Measurements from ENCODE around the gene TAF11L13.
A peak's percentile ranks its signal among the peaks of the same experiment; 100 is the strongest.
"Not testable (repeated sequence)": the region's sequence is repeated elsewhere in the genome, so short reads cannot be mapped to it uniquely, and the experiment has no call there.

The TAF11L13 gene

GRCh38 chr5:17631788-17632187 lies at the start of gene TAF11L13:
TSS of gene TAF11L13 (plus strand) at chr5:17632088.
- DNase-seq: not testable (repeated sequence)

DNA sequence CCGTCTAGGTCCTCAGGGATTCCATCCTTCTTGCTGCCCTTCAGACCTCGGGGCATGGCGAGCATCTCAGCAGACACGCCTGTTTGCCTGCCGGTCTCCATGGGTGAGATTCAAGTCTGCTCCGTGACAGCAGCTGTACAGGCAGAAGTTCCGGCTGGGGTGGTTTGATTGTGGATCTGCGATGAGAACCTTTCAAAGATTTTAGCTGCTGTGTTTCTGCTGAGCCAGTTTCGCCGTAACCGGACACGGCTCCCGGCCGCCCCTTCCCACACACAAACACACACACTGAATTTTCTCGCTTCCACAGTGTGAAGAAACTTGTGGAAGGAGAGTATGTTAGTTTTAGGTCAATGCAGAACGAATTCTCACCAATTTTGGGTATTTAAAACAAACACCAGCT lies 46.2 kb upstream of the TAF11L13 start, which contains the start of gene TAF11L7:
TAF11L7 (minus strand) TSS at position 101 of the 400 bp plus-strand sequence.
- DNase-seq: not testable (repeated sequence)

- not testable (repeated sequence) for DNase-seq
These were observed 41.0 kb upstream of the TAF11L13 start, which contains the start of gene TAF11L8 for GRCh38 chr5:17590860-17591259. TSS of gene TAF11L8 (minus strand) at chr5:17590960.

- DNase-seq: not testable (repeated sequence)
These were observed 37.6 kb upstream of the TAF11L13 start, which contains the start of gene TAF11L9 for GRCh38 chr5:17594255-17594654. TSS of gene TAF11L9 (minus strand) at chr5:17594394.

DNA sequence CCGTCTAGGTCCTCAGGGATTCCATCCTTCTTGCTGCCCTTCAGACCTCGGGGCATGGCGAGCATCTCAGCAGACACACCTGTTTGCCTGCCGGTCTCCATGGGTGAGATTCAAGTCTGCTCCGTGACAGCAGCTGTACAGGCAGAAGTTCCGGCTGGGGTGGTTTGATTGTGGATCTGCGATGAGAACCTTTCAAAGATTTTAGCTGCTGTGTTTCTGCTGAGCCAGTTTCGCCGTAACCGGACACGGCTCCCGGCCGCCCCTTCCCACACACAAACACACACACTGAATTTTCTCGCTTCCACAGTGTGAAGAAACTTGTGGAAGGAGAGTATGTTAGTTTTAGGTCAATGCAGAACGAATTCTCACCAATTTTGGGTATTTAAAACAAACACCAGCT lies 34.2 kb upstream of the TAF11L13 start, which contains the start of gene TAF11L10:
TAF11L10 (minus strand) TSS at position 101 of the 400 bp plus-strand sequence.
- not testable (repeated sequence) for DNase-seq

DNA sequence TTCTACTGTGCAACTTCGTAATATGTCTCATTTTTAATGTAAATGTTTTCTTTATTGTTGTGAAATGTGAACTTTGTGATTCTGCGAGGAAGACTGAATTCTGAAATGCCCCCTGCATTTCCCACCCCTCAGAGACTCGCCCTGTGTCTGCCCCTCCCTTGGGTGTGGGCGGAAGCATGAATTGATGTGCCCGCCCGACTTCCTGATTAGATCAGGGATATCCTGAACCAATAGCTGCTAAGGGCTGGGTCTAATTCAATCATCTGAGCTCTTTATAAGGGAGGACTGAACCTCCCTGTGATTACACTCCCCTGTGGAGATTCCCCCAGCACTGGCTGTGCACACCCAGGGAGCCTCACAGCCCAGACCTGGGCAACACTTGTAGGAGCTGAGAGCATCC lies 28.0 kb upstream of the TAF11L13 start, which contains the start of gene TAF11L11:
TAF11L11 (plus strand) TSS at position 304 of the 400 bp plus-strand sequence.
- not testable (repeated sequence) for DNase-seq

DNA sequence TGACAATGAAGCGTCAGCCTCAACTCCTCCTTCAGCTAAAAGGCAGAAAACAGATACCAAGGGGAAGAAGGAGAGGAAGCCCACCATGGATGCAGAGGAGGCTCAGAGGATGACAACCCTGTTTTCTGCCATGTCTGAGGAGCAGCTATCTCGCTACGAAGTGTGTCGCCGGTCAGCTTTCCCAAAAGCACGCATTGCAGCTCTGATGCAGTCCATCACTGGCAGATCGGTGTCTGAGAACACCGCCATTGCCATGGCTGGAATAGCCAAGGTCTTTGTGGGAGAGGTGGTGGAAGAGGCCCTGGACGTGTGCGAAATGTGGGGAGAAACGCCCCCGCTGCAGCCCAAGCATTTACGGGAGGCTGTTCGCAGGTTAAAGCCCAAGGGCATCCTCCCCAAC lies 26.9 kb upstream of the TAF11L13 start:
- no peak for DNase-seq

DNA sequence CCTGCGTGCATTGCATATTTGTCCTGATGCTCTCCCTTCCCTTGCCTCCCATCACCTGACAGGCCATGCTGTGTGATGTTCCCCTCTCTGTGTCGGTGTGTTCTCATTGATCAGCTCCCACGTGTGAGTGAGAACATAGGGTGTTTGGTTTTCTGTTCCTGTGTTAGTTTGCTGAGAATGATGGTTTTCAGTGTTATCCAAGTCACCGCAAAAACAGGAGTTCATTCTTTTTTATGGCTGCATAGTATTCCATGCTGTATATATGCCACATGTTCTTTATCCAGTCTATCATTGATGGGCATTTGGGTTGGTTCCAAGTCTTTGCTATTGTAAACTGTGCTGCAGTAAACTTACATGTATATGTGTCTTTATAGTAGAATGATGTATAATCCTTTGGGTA lies 24.4 kb upstream of the TAF11L13 start:
- DNase-seq: not testable (repeated sequence)

- DNase-seq: not testable (repeated sequence)
These were observed 21.8 kb upstream of the TAF11L13 start, which contains the start of gene TAF11L12 for GRCh38 chr5:17610092-17610491. TSS of gene TAF11L12 (plus strand) at chr5:17610392.

- no peak for DNase-seq
These were observed 16.8 kb upstream of the TAF11L13 start for GRCh38 chr5:17614872-17615605.

GRCh38 chr5:17619354-17619753 lies 12.5 kb upstream of the TAF11L13 start:
- no peak for DNase-seq

DNA sequence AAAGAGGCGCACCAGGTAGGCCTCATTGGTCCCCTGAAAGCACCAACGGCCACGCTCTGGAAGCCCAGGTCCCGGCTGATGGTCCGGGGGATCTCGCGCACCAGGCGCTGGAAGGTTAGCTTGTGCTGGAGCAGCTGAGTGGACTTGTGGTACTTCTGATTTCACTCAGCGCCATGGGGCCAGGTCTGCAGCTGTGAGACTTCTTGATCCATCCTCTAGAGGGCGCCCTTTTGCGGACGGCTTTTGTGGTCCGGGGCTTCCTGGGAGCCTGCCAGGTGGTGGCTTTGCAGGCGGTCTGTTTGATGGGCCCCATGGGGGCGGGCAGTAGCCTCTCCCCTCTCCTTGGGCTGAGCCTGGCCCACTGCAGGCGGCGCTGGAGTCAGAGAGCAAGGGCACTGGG lies 11.3 kb upstream of the TAF11L13 start:
- DNase-seq: peak; percentile 18 to 60

DNA sequence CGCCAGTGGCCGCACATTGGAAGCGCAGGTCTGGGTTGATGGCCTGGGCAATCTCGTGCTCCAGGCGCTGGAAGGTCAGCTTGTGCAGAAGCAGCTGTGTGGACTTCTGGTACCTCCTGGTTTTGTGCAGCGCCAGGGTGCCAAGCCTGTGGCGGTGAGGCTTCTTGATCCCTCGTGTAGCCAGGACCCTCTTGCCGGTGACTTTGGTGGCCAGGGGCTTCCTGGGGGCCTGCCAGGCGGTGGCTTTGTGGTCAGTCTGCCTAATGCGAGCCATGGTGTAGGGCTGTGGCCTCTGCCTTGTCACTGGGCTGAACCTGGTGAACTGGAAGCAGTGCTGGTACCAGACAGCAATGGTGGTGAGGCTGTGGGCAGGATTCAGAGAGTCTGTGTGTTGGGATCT lies 6.2 kb upstream of the TAF11L13 start:
- no peak for DNase-seq

DNA sequence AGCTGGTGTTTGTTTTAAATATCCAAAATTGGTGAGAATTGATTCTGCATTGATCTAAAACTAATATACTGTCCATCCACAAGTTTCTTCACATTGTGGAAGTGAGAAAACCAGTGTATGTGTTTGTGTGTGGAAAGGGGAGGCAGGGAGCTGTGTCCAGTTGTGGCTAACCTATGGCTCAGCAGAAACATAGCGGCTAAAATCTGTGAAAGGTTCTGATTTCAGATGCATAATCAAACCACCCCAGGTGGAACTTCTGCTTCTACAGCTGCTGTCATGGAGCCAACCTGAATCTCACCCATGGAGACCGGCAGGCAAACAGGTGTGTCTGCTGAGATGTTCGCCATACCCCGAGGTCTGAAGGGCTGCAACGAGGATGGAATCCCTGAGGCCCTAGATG lies 2.3 kb downstream of the TAF11L13 start, which contains the start of gene TAF11L14:
TAF11L14 (plus strand) TSS at position 301 of the 400 bp plus-strand sequence.
- DNase-seq: no peak

DNA sequence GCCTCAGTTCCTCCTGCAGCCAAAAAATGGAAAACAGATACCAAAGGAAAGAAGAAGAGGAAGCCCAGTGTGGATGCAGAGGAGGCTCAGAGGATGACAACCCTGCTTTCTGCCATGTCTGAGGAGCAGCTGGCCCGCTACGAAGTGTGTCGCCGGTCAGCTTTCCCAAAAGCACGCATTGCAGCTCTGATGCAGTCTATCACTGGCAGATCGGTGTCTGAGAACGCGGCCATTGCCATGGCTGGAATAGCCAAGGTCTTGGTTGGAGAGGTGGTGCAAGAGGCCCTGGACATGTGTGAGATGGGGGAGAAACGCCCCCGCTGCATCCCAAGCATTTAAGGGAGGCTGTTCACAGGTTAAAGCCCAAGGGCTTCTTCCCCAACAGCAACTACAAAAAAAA lies 17.3 kb downstream of the TAF11L13 start:
- not testable (repeated sequence) for DNase-seq

GRCh38 chr5:17655201-17655759 lies 23.4 kb downstream of the TAF11L13 start:
- DNase-seq: not testable (repeated sequence)

DNA sequence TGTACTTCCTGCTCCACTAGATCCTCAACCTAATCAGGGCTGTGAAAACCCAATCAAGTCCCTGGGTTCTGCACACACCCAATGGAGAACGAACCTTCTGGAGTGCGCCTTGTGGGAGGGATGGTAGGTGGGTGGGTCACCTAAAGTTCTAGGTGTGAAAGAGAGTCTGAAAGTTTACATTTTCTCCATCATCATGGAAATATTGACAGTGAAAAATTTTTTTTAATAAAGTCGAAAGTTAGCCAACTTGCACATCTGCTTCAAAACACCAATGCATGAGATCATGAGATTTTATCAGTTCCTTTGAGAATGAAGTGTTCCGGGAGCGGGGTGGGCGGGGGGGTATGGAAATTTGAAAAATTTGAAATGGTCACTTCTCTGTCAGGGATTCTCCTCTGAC lies 24.0 kb downstream of the TAF11L13 start:
- no peak for DNase-seq

- DNase-seq: no peak
These were observed 31.3 kb downstream of the TAF11L13 start for GRCh38 chr5:17663182-17663581.

- DNase-seq: no peak
These were observed 33.9 kb downstream of the TAF11L13 start for GRCh38 chr5:17665836-17666235.

- no peak for DNase-seq
These were observed 34.9 kb downstream of the TAF11L13 start for GRCh38 chr5:17666726-17667235.

DNA sequence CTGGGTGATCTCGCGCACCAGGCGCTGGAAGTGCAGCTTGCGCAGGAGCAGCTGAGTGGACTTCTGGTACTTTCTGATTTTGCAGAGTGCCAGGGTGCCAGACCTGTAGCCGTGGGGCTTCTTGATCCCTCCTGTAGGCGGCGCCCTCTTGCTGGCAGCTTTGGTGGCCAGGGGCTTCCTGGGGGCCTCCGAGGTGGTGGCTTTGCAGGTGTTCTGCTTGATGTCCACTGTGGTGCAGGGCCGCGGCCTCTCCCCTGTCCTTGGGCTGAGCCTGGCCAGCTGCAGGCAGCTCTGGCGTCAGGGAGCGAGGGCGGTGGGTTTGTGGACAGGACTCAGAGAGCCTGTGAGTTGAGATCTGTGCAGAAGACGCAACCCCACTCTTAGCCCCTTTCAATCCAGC lies 38.5 kb downstream of the TAF11L13 start:
- no peak for DNase-seq

GRCh38 chr5:17678751-17679324 lies 47.0 kb downstream of the TAF11L13 start:
- no peak for DNase-seq

DNA sequence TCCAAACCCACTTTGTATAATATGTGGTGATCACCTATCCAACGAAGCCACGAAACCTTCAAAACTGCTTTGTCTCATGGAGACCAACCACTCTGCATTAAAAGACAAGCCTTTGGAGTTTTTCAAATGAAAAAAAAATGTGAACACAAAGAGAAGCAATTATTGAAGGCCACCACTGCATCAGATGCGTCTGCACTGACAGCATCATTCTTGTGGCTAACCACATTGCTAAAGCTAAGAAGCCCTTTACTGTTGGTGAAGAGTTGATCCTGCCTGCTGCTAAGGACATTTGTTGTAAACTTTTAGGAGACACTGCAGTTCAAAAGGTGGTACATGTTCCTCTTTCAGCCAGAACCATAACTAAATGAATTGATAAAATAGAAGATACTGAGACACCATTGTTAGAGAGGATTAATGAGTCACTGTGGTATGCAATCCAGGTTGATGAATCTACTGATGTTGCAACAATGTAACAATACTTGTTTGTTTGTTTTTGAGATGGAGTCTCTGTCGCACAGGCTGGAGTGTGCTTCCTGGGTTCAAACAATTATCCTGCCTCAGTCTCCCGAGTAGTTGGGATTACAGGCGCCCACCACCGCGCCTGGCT lies 47.8 kb downstream of the TAF11L13 start:
- DNase-seq: no peak
